Natural killer cell treated with Interleukin-12 subunit alpha and Interleukin-12 subunit beta and Interleukin-15 and Interleukin-18, amount 100 ng/mL, for 72 hours (primary cell): ENCODE measurements around the gene FASN. TPM values are rescaled to one million over a fixed set of nuclear protein-coding genes. Genes with fewer than 3 reads are reported as not detected.

ENCODE experiments used
- ATAC-seq, 2 donors: fragments of 150-1000 bp; cut with Tn5 transposase in 1 of 2; sonication (Bioruptor Pico), chemical (Tn5 transposase) in 1 of 2; 2 replicates each; pipeline ENCODE4 v1.10.0; 2021
- DNase-seq: peaks from one replicate; pipeline ENCODE4 v3.0.0; 2022; ENCODE audit warnings: low spot score
- H3K27ac Mint-ChIP-seq, 2 donors: 1 replicate in 1 of 2; 2 replicates in 1 of 2; pipeline ENCODE4 v1.8.0; 2022; ENCODE audit warnings: mixed read lengths in 2 of 2, mild to moderate bottlenecking in 1 of 2, moderate library complexity in 1 of 2
- H3K27me3 Mint-ChIP-seq, 2 donors: 1 replicate in 1 of 2; 2 replicates in 1 of 2; pipeline ENCODE4 v1.8.0; 2022; ENCODE audit warnings: mixed read lengths in 2 of 2
- H3K36me3 Mint-ChIP-seq: one replicate; pipeline ENCODE4 v1.8.0; 2022; ENCODE audit warnings: mixed read lengths
- H3K4me1 Mint-ChIP-seq, 2 donors: 1 replicate in 1 of 2; 2 replicates in 1 of 2; pipeline ENCODE4 v1.8.0; 2022; ENCODE audit warnings: low read depth in 2 of 2, mixed read lengths in 2 of 2, mild to moderate bottlenecking in 1 of 2
- H3K4me3 Mint-ChIP-seq: one replicate; pipeline ENCODE4 v1.8.0; 2022; ENCODE audit warnings: mixed read lengths
- H3K9me3 Mint-ChIP-seq: 2 replicates; pipeline ENCODE4 v1.8.0; 2022; ENCODE audit warnings: mixed read lengths
- total RNA-seq, 2 donors: library from RNA; stranded (reverse); gene quantifications; one replicate each; pipeline ENCODE4 v1.2.3, GENCODE V29; 2022

The FASN gene
- total RNA-seq, 2 donors from 2014 or later = 195 to 451 TPM

GRCh38 chr17:82029990-82030469, 68.0 kb downstream of the FASN start:
- no peaks in the 10 kb centered on the region for H3K27me3 Mint-ChIP-seq
- no peaks in the 10 kb centered on the region for H3K9me3 Mint-ChIP-seq
- DNase-seq (no peak), ATAC-seq (no peak)
- no peak overlapping the region for H3K27ac Mint-ChIP-seq
- H3K36me3 Mint-ChIP-seq = no peaks in the 10 kb centered on the region
- H3K4me1 Mint-ChIP-seq = peaks cover 9 to 10% of the 10 kb centered on the region in 2 donors
- peak overlapping the region; percentile 85 for H3K4me3 Mint-ChIP-seq

GRCh38 chr17:82029391-82029790, 68.6 kb downstream of the FASN start:
- Mint-ChIP-seq H3K27me3 (no peaks in the 10 kb centered on the region), H3K36me3 (no peaks in the 10 kb centered on the region), H3K9me3 (no peaks in the 10 kb centered on the region), H3K4me1 (peaks cover 6 to 10% of the 10 kb centered on the region in 2 donors), H3K4me3 (peak overlapping the region; percentile 51), H3K27ac (no peak overlapping the region)
- ATAC-seq (no peak), DNase-seq (no peak)

- H3K9me3 Mint-ChIP-seq = no peaks in the 10 kb centered on the region
These were observed 69.1 kb downstream of the FASN start for GRCh38 chr17:82028966-82029365.

More at GRCh38 chr17:82028966-82029365, 69.1 kb downstream of the FASN start:
- H3K27ac Mint-ChIP-seq = no peak overlapping the region
- H3K4me1 Mint-ChIP-seq = peaks cover 10% of the 10 kb centered on the region in 2 donors
- no peaks in the 10 kb centered on the region for H3K27me3 Mint-ChIP-seq
- H3K4me3 Mint-ChIP-seq = no peak overlapping the region
- no peaks in the 10 kb centered on the region for H3K36me3 Mint-ChIP-seq
- DNase-seq (no peak), ATAC-seq (no peak)

Other genes starting within 250 kb of the FASN start
- gene P4HB, start 237.7 kb downstream of the FASN start, total RNA-seq = 100 to 1,000 TPM; 691 to 774 TPM
- 100 to 1,000 TPM; 874 to 929 TPM for gene ARHGDIA, start 226.9 kb downstream of the FASN start, total RNA-seq
- 100 to 1,000 TPM; 159 to 302 TPM for gene ALYREF, start 206.7 kb downstream of the FASN start, total RNA-seq
- gene ANAPC11, start 206.5 kb downstream of the FASN start, total RNA-seq = 100 to 1,000 TPM in 1 of 2 donors, 10 to 100 TPM in 1; 81.3 to 112 TPM
- gene NPB, start 196.0 kb downstream of the FASN start, total RNA-seq = under 1 TPM; 0.17 to 0.50 TPM
- gene PCYT2, start 186.8 kb downstream of the FASN start, total RNA-seq = 10 to 100 TPM; 30.4 to 36.5 TPM
- 10 to 100 TPM; 69.4 to 77.6 TPM for gene SIRT7, start 180.1 kb downstream of the FASN start, total RNA-seq
- gene MAFG, start 170.5 kb downstream of the FASN start, total RNA-seq = 10 to 100 TPM; 26.7 to 49.4 TPM
- gene PYCR1, start 160.9 kb downstream of the FASN start, total RNA-seq = 10 to 100 TPM; 18.3 to 56.1 TPM
- not detected for gene MYADML2, start 151.0 kb downstream of the FASN start, total RNA-seq
- gene NOTUM, start 137.0 kb downstream of the FASN start, total RNA-seq = under 1 TPM in 1 of 2 donors, not detected in 1; 0.17 TPM
- gene ASPSCR1, start 120.6 kb downstream of the FASN start, total RNA-seq = 10 to 100 TPM; 21.6 to 46.8 TPM
- 100 to 1,000 TPM in 1 of 2 donors, 10 to 100 TPM in 1; 82.6 to 174 TPM for gene CENPX, start 75.4 kb downstream of the FASN start, total RNA-seq
- 10 to 100 TPM; 16.1 to 42.3 TPM for gene LRRC45, start 74.9 kb downstream of the FASN start, total RNA-seq
- gene RAC3, start 66.6 kb downstream of the FASN start, total RNA-seq = 1 to 10 TPM; 3.0 to 6.1 TPM
- gene DCXR, start 60.5 kb downstream of the FASN start, total RNA-seq = 100 to 1,000 TPM in 1 of 2 donors, 10 to 100 TPM in 1; 95.7 to 136 TPM
- 10 to 100 TPM; 18.2 to 23.1 TPM for gene RFNG, start 46.4 kb downstream of the FASN start, total RNA-seq
- 100 to 1,000 TPM; 112 to 114 TPM for gene GPS1, start 46.3 kb downstream of the FASN start, total RNA-seq
- gene DUS1L, start 32.4 kb downstream of the FASN start, total RNA-seq = 100 to 1,000 TPM; 125 to 196 TPM
- gene CCDC57, start 114.6 kb upstream of the FASN start, total RNA-seq = 10 to 100 TPM; 34.0 to 82.2 TPM
- gene SLC16A3, start 130.8 kb upstream of the FASN start, total RNA-seq = 100 to 1,000 TPM; 241 to 534 TPM
- 100 to 1,000 TPM; 160 to 215 TPM for gene CSNK1D, start 175.5 kb upstream of the FASN start, total RNA-seq
- gene CD7, start 219.4 kb upstream of the FASN start, total RNA-seq = 10 to 100 TPM; 61.8 to 73.6 TPM
- gene SECTM1, start 235.5 kb upstream of the FASN start, total RNA-seq = under 1 TPM in 1 of 2 donors, not detected in 1; 0.56 TPM